ENCODE results near the gene GAREM1. TPM values are rescaled to one million over a fixed set of nuclear protein-coding genes. Genes with fewer than 3 reads are reported as not detected.

The GAREM1 gene
- total RNA-seq, 1 experiment from 2014 or later: 7.0 TPM

DNA sequence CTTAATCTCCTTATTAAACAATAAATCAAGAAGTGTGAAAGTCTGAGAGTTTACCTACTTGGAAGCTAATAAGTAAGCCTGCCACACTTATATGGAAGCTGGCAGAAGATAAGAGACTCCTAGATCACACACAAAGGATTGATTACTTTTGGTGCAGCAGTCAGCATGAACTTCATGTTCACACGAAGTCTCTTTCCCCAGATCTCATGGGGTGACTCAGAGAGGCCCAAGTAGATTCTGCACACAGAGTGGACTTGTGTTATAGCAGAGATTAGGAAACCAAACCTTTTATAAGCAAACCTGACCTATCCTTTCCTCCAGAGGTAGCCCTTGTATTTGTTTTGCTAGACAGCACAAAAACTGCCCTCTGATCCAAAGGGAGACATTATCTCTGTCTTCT lies 9.9 kb upstream of the GAREM1 start:
- Mint-ChIP-seq H3K4me1 (peaks cover 9% of the 10 kb centered on the region), H3K36me3 (no peaks in the 10 kb centered on the region), H3K4me3 (no peak overlapping the region), H3K27ac (no peak overlapping the region), H3K27me3 (ENCODE audit: low read depth) (no peaks in the 10 kb centered on the region), H3K9me3 (0 out of 2 replicates have a peak, but pooled peaks cover 4% of the 10 kb centered on the region)
- CTCF ChIA-PET: interaction anchor here (1.1 kb wide), 1 partner anchor 41 kb away, joined by 3 read pairs; no protein-coding TSS in a partner anchor
- DNase-seq (ENCODE audit: low spot score) (no peak), ATAC-seq (no peak)
- POLR2A ChIA-PET: no interaction called here
- no peak for TF ChIP-seq NFYB (CRISPR knock-in tag; conservative IDR thresholded peaks at IDR 0.05; ENCODE audit: low read depth)
- TF ChIP-seq ZNF671 (CRISPR knock-in tag; IDR thresholded peaks at IDR 0.05): no peak
- TF ChIP-seq, protein P1, sequence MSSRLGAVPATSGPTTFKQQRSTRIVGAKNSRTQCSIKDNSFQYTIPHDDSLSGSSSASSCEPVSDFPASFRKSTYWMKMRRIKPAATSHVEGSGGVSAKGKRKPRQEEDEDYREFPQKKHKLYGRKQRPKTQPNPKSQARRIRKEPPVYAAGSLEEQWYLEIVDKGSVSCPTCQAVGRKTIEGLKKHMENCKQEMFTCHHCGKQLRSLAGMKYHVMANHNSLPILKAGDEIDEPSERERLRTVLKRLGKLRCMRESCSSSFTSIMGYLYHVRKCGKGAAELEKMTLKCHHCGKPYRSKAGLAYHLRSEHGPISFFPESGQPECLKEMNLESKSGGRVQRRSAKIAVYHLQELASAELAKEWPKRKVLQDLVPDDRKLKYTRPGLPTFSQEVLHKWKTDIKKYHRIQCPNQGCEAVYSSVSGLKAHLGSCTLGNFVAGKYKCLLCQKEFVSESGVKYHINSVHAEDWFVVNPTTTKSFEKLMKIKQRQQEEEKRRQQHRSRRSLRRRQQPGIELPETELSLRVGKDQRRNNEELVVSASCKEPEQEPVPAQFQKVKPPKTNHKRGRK (CRISPR knock-in tag; IDR thresholded peaks at IDR 0.05; ENCODE audit: borderline replicate concordance): no peak
- TF ChIP-seq SMAD4 (CRISPR knock-in tag; IDR thresholded peaks at IDR 0.05): no peak

DNA sequence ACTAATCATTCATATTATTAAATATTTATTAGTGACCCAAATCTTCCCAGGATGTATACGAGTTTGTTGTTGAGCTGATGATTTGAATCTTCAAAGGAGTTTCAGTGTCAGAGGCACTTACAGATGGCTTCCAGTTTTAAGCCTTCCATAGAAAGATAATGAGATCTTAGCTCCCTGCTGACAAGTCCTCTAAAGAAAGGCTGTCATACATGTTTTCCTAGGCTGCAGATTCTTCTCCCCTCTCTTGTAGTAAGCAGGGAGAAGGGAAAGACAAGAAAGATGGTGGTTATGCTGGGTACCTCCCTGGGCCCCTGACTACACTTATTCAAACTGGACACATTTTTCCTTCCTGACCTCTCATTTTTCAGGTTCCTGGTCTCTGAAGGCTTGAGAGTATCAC lies 8.1 kb upstream of the GAREM1 start:
- Mint-ChIP-seq H3K27me3 (ENCODE audit: low read depth) (no peaks in the 10 kb centered on the region), H3K36me3 (no peaks in the 10 kb centered on the region)

DNA sequence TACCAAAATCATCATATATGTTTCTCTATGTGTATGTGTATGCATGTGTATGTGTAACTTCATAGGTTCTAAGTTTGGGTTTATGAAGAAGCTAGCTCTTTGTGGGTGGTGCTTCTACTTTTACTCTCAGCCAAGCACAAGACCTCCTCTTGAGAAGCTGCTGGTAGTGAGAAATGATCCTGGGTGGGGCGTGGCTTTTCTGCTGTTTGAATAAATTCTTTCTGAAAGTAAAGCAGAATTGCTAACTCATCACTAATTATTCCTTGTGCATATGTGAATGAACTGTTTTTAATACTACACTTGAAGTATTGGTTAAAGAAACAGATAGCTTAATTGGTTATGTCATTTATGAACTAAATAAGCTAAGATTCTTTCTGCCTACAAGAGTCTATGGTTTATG lies 7.6 kb upstream of the GAREM1 start:
- Mint-ChIP-seq H3K27me3 (ENCODE audit: low read depth) (peaks cover under 1% of the 10 kb centered on the region; the same call in 1 of the 2 replicates), H3K9me3 (0 out of 2 replicates have a peak, but pooled peaks cover 4% of the 10 kb centered on the region), H3K27ac (no peak overlapping the region), H3K4me1 (peaks cover 7% of the 10 kb centered on the region), H3K4me3 (no peak overlapping the region), H3K36me3 (no peaks in the 10 kb centered on the region)
- ATAC-seq: no peak
- DNase-seq (ENCODE audit: low spot score): no peak
- ChIA-PET CTCF (interaction anchor here (0.8 to 2.1 kb wide), 4 partner anchors 71 to 320 kb away, joined by 3 to 8 read pairs (median 5); no protein-coding TSS in a partner anchor), POLR2A (no interaction called here)
- TF ChIP-seq JAZF1 (CRISPR knock-in tag; IDR thresholded peaks at IDR 0.05) (no peak), CREB1 (CRISPR knock-in tag; IDR thresholded peaks at IDR 0.05) (no peak), ZNF317 (CRISPR knock-in tag; IDR thresholded peaks at IDR 0.05; ENCODE audit: borderline replicate concordance, low read depth) (no peak), JUN (CRISPR knock-in tag; IDR thresholded peaks at IDR 0.05) (no peak), ZBTB21 (CRISPR knock-in tag; IDR thresholded peaks at IDR 0.05; ENCODE audit: borderline replicate concordance) (no peak), RORB (CRISPR knock-in tag; IDR thresholded peaks at IDR 0.05) (no peak)
- TF ChIP-seq, protein P2, sequence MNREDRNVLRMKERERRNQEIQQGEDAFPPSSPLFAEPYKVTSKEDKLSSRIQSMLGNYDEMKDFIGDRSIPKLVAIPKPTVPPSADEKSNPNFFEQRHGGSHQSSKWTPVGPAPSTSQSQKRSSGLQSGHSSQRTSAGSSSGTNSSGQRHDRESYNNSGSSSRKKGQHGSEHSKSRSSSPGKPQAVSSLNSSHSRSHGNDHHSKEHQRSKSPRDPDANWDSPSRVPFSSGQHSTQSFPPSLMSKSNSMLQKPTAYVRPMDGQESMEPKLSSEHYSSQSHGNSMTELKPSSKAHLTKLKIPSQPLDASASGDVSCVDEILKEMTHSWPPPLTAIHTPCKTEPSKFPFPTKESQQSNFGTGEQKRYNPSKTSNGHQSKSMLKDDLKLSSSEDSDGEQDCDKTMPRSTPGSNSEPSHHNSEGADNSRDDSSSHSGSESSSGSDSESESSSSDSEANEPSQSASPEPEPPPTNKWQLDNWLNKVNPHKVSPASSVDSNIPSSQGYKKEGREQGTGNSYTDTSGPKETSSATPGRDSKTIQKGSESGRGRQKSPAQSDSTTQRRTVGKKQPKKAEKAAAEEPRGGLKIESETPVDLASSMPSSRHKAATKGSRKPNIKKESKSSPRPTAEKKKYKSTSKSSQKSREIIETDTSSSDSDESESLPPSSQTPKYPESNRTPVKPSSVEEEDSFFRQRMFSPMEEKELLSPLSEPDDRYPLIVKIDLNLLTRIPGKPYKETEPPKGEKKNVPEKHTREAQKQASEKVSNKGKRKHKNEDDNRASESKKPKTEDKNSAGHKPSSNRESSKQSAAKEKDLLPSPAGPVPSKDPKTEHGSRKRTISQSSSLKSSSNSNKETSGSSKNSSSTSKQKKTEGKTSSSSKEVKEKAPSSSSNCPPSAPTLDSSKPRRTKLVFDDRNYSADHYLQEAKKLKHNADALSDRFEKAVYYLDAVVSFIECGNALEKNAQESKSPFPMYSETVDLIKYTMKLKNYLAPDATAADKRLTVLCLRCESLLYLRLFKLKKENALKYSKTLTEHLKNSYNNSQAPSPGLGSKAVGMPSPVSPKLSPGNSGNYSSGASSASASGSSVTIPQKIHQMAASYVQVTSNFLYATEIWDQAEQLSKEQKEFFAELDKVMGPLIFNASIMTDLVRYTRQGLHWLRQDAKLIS (CRISPR knock-in tag; IDR thresholded peaks at IDR 0.05; ENCODE audit: borderline replicate concordance): no peak
- TF ChIP-seq, protein P3, sequence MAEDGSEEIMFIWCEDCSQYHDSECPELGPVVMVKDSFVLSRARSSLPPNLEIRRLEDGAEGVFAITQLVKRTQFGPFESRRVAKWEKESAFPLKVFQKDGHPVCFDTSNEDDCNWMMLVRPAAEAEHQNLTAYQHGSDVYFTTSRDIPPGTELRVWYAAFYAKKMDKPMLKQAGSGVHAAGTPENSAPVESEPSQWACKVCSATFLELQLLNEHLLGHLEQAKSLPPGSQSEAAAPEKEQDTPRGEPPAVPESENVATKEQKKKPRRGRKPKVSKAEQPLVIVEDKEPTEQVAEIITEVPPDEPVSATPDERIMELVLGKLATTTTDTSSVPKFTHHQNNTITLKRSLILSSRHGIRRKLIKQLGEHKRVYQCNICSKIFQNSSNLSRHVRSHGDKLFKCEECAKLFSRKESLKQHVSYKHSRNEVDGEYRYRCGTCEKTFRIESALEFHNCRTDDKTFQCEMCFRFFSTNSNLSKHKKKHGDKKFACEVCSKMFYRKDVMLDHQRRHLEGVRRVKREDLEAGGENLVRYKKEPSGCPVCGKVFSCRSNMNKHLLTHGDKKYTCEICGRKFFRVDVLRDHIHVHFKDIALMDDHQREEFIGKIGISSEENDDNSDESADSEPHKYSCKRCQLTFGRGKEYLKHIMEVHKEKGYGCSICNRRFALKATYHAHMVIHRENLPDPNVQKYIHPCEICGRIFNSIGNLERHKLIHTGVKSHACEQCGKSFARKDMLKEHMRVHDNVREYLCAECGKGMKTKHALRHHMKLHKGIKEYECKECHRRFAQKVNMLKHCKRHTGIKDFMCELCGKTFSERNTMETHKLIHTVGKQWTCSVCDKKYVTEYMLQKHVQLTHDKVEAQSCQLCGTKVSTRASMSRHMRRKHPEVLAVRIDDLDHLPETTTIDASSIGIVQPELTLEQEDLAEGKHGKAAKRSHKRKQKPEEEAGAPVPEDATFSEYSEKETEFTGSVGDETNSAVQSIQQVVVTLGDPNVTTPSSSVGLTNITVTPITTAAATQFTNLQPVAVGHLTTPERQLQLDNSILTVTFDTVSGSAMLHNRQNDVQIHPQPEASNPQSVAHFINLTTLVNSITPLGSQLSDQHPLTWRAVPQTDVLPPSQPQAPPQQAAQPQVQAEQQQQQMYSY (CRISPR knock-in tag; IDR thresholded peaks at IDR 0.05): no peak

More for the DNA sequence above, 8.1 kb upstream of the GAREM1 start:
- ChIA-PET CTCF (interaction anchor here (0.8 to 2.1 kb wide), 4 partner anchors 70 to 321 kb away, joined by 3 to 8 read pairs (median 5); no protein-coding TSS in a partner anchor), POLR2A (no interaction called here)
- ATAC-seq: no peak
- H3K4me3 Mint-ChIP-seq: no peak overlapping the region
- no peak overlapping the region for H3K27ac Mint-ChIP-seq
- H3K9me3 Mint-ChIP-seq: 0 out of 2 replicates have a peak, but pooled peaks cover 4% of the 10 kb centered on the region
- TF ChIP-seq IRF2 (CRISPR knock-in tag; IDR thresholded peaks at IDR 0.05; ENCODE audit: borderline replicate concordance, low read depth) (no peak), ZNF263 (CRISPR knock-in tag; IDR thresholded peaks at IDR 0.05; ENCODE audit: low read depth) (no peak), ZNF121 (CRISPR knock-in tag; IDR thresholded peaks at IDR 0.05) (no peak), PRRX2 (CRISPR knock-in tag; IDR thresholded peaks at IDR 0.05) (no peak), GRHL2 (CRISPR knock-in tag; IDR thresholded peaks at IDR 0.05; ENCODE audit: insufficient replicate concordance, severe bottlenecking) (no peak)
- TF ChIP-seq, protein P4, sequence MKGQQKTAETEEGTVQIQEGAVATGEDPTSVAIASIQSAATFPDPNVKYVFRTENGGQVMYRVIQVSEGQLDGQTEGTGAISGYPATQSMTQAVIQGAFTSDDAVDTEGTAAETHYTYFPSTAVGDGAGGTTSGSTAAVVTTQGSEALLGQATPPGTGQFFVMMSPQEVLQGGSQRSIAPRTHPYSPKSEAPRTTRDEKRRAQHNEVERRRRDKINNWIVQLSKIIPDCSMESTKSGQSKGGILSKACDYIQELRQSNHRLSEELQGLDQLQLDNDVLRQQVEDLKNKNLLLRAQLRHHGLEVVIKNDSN (CRISPR knock-in tag; IDR thresholded peaks at IDR 0.05): no peak
- TF ChIP-seq, protein P5, sequence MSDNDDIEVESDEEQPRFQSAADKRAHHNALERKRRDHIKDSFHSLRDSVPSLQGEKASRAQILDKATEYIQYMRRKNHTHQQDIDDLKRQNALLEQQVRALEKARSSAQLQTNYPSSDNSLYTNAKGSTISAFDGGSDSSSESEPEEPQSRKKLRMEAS (CRISPR knock-in tag; IDR thresholded peaks at IDR 0.05): no peak
- TF ChIP-seq, protein P6, sequence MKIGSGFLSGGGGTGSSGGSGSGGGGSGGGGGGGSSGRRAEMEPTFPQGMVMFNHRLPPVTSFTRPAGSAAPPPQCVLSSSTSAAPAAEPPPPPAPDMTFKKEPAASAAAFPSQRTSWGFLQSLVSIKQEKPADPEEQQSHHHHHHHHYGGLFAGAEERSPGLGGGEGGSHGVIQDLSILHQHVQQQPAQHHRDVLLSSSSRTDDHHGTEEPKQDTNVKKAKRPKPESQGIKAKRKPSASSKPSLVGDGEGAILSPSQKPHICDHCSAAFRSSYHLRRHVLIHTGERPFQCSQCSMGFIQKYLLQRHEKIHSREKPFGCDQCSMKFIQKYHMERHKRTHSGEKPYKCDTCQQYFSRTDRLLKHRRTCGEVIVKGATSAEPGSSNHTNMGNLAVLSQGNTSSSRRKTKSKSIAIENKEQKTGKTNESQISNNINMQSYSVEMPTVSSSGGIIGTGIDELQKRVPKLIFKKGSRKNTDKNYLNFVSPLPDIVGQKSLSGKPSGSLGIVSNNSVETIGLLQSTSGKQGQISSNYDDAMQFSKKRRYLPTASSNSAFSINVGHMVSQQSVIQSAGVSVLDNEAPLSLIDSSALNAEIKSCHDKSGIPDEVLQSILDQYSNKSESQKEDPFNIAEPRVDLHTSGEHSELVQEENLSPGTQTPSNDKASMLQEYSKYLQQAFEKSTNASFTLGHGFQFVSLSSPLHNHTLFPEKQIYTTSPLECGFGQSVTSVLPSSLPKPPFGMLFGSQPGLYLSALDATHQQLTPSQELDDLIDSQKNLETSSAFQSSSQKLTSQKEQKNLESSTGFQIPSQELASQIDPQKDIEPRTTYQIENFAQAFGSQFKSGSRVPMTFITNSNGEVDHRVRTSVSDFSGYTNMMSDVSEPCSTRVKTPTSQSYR (CRISPR knock-in tag; IDR thresholded peaks at IDR 0.05): no peak
- no peak for DNase-seq (ENCODE audit: low spot score)
- H3K4me1 Mint-ChIP-seq: peaks cover 9% of the 10 kb centered on the region
